ENCODE data around the gene RFPL1.

- TF ChIP-seq POLR2AphosphoS5 (IDR thresholded peaks at IDR 0.05) (no peak), POLR2A (IDR thresholded peaks at IDR 0.05) (no peak), EP300 (IDR thresholded peaks at IDR 0.05) (no peak)
- TF ChIP-seq, protein P1, sequence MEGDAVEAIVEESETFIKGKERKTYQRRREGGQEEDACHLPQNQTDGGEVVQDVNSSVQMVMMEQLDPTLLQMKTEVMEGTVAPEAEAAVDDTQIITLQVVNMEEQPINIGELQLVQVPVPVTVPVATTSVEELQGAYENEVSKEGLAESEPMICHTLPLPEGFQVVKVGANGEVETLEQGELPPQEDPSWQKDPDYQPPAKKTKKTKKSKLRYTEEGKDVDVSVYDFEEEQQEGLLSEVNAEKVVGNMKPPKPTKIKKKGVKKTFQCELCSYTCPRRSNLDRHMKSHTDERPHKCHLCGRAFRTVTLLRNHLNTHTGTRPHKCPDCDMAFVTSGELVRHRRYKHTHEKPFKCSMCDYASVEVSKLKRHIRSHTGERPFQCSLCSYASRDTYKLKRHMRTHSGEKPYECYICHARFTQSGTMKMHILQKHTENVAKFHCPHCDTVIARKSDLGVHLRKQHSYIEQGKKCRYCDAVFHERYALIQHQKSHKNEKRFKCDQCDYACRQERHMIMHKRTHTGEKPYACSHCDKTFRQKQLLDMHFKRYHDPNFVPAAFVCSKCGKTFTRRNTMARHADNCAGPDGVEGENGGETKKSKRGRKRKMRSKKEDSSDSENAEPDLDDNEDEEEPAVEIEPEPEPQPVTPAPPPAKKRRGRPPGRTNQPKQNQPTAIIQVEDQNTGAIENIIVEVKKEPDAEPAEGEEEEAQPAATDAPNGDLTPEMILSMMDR (IDR thresholded peaks at IDR 0.05): no peak
These were observed 37.2 kb downstream of the RFPL1 start for GRCh38 chr22:29475550-29475949.

Data from stomach (tissue), 4 donors.